ENCODE data around the gene SLC4A9.

SLC4A9 gene

DNA sequence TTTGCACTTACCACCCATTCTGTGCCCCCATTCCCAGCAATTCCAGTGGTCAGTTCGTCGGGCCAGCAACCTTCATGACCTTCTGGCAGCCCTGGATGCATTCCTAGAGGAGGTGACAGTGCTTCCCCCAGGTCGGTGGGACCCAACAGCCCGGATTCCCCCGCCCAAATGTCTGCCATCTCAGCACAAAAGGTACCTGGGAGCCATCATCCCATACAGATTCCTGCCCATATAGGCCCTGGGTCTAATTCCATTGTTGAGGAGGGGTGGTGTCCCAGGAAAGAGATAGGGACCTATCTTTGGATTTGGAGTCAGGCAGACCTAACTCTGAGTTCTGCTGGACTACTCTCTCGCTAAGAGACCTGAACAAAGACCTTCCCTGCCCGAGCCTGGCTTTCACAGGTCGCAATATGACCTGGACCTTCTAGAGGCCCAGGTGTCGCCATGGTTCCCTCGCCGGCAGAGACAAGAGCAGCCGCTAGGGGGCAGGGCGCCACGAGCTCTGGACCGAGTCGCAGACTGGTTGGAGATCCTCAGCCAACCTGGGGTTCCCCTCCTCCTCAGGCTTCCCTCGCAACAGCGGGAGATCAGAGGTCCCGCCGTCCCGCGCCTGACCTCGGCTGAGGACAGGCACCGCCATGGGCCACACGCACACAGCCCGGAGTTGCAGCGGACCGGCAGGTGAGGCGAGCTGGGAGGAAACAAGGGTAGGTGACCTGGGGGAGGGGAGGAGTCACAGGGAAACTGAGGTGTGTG, 3.1 kb downstream of the SLC4A9 start:
- DNase-seq: peak in 1 of 2 donors; percentile 43

DNA sequence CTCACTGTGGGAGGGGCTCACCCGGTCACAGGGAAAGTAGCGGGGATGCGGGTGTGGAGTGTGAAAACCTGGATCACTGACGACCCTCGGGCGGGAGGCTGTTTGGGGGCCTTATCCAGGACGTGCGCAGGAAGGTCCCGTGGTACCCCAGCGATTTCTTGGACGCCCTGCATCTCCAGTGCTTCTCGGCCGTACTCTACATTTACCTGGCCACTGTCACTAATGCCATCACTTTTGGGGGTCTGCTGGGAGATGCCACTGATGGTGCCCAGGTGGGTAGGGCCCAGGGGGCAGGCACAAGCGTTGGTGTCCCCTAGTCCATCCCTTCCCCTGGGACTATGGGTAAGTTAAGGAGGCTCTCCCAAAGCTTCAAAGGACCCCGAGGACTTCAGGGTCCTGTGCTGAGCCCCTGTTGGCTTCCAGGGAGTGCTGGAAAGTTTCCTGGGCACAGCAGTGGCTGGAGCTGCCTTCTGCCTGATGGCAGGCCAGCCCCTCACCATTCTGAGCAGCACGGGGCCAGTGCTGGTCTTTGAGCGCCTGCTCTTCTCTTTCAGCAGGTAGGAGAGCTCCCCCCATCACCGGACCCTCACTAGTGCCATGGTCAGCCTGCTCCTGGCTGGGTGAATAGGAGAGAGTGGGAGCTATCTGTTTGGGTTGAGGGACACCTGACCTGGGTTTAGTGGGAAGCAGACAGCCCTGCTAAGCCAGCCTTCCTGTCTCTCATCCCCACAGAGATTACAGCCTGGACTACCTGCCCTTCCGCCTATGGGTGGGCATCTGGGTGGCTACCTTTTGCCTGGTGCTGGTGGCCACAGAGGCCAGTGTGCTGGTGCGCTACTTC, 3.9 kb downstream of the SLC4A9 start:
- no peak for DNase-seq

DNA sequence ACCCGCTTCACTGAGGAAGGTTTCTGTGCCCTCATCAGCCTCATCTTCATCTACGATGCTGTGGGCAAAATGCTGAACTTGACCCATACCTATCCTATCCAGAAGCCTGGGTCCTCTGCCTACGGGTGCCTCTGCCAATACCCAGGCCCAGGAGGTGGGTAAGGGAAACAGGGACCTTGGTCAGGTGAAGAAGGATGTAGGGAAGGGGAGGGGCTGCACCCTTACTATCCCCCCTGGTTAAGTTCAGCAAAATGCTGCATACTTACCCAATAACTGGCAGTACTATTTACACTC, 4.4 kb downstream of the SLC4A9 start:
- DNase-seq: no peak

DNA sequence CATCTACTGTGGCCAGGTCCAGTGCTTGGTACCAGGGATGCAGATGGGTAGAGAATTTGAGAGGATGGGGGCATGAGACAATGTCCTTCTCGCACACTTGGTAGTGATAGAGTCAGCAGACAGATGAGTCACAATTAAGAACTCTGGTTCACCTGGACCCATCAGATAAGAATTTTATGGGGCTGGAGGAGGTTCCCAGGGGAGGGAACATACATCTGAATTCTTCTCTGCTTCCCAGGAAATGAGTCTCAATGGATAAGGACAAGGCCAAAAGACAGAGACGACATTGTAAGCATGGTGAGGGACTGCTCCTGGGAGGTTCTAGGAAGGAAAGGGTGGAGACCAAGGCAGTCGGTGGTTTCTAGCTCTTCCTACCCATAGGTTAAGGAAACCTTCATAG, 5.3 kb downstream of the SLC4A9 start:
- no peak for DNase-seq

DNA sequence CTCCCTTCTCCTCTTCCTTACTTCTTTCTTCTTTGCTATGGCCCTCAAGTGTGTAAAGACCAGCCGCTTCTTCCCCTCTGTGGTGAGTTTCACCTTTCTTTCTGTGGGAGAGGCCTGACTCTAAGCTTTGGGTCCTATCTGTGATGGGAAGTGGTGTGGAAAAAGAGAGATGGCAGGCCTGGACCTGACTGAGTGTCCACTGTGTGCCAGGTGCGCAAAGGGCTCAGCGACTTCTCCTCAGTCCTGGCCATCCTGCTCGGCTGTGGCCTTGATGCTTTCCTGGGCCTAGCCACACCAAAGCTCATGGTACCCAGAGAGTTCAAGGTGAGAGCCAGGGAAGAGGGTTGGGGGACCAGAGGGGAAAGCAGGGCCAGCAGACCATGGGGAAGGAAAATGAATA, 5.9 kb downstream of the SLC4A9 start:
- DNase-seq: no peak

DNA sequence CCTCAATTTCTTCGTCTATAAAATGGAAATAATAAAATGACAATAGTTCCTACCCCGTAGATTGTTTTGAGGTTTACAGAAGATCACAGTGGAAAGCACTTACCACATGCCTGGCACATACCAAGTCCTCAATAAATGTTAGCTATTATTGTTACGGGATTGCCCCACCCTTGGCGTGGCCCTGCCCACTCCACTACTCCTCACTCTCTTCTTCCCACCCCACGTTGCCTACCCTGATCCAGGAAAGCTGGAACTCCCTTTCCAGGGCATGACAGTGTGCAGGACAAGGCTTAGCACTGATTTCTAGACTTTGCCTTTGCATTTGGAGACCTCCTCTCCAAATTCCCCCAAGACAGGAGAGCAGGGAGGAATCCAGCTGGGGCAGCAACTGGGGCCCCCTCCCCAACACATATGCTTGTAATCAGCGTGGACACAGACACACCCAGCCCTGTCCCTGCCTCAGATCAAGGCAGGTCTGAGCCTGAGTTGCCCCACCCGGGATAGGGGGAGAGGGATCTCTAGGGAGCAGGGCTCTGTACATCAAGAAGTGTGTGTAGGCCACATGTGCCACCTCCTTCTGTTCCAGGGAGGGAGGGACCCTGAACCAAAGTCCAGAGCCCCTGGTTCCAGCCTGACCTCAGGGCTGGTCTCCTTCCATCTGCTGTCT, 6.7 kb downstream of the SLC4A9 start:
- no peak for DNase-seq

DNA sequence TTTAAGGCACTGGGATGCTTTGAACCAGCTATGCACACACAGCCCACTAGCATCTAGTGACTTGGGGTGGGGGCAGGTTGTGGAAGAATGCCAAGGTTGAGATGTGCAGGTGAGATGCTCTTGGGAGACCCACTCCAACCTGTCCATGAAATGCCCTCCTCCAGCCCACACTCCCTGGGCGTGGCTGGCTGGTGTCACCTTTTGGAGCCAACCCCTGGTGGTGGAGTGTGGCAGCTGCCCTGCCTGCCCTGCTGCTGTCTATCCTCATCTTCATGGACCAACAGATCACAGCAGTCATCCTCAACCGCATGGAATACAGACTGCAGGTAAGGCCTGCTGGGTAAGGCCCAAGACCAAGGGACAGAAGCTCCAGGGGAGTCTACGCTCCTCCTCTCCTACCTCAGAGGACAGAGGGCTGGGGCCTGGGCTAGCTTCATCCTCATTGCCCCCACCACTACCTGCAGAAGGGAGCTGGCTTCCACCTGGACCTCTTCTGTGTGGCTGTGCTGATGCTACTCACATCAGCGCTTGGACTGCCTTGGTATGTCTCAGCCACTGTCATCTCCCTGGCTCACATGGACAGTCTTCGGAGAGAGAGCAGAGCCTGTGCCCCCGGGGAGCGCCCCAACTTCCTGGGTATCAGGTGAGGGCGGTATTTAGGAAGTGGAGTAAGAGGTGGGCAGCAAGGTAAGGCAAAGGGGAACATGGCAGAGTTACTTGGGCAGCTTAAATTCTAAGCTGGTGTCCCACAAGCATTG, 7.4 kb downstream of the SLC4A9 start:
- no peak for DNase-seq

DNA sequence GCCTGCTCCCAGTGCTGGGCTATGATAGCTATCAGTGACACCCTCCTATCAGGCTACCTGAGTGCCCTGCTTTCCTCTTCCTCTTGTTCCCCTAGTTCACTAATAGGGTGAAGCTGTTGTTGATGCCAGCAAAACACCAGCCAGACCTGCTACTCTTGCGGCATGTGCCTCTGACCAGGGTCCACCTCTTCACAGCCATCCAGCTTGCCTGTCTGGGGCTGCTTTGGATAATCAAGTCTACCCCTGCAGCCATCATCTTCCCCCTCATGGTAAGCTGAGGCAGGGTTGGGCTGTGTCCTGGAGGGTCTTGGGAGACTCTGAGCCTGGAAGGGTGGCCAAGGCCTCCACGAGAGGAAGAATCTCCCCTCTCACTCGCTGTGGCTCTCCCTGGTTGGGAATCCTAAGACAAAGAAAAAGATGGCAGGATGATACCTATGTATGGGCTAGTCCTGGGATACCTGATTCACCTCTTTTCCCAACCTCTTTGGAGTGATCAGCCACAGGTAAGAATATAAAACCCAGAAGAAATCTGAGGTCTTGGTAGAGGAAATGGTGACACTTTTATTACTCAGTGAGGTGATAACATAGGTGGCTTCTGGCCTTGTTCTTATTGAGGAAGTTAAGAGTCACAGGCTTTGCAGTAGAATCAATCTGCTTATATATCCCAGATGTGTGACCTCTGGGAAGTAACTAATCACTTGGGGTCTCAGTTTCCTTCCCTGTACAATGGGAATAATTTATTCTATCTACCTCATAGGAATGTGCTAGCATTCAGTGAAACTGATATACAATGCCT, 11.6 kb downstream of the SLC4A9 start:
- no peak for DNase-seq

DNA sequence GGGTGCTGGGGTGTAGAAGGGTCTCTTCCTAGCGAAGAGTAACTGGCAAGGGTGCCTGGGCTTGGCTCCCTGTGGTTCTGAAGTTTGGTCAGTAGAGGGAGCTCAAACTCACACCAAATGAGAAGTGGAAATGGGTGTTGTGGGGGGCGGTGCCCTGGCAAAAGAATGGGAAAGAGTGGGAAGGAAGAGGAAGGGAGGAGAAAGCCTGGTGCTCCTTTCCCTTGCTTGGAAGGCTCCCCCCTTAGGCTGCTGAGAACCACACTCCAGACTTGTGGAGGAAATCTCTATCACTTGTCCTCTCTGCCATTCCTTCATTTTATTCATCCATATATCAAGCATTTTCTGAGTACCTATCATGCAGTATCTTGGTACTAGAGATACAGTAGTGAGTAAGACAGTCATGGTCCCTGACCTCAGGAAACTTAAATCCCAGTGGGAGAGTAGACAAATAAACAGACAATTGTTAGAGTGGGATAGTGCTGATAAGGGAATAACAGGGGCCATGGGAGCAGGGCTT, 13.0 kb downstream of the SLC4A9 start:
- DNase-seq: peak; percentile 42 to 72

DNA sequence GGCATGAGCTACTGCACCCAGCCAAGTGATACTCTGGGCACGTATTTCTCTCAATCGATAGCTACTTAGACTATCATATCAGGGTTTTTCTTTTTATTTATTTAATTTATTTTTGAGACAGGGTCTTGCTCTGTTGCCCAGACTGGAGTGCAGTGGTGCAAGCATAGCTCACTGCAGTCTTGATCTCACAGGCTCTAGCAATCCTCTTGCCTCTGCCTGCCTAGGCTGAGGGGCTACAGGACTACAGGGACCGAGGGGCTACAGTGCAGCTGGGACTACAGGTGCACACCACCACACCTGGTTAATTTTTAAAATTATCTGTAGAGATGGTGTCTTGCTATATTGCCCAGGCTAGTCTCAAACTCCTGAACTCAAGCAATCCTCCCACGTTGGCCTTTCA, 21.4 kb downstream of the SLC4A9 start:
- no peak for DNase-seq

DNA sequence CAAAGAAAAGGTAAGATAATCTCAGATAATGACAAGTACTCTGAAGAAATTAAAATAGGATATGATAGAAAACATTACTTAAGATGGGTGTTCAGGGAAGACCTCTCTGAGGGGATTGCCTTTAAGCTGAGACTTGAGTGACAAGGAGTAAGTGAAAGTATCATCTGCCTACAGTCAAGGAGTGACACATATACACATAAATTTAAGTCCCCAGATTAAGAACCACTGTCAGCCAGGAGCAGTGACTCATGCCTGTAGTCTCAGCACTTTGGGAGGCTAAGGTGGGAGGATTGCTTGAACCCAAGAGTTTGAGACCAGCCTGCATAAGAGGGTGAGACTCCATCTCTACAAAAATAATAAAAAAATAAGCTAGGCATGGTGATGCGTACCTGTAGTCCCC, 22.0 kb downstream of the SLC4A9 start:
- no peak for DNase-seq

DNA sequence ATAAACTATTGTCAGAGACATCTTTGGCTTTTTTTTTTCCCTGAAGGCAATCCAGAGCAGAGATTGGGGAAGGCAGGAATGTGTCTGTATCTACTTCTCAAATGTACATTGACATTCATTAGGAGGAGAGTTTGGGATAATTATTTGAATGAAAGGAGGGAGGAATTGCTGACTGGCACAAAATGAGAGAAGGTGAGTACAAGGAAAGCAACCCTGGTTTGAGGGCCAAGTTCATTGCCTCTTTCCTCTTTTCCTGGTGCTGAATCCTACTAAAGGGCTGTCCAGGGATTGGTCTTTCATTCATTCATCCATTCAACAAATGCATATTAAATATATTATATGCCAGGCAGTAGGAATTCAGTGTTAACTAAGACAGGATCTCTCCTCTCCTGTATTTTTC, 22.9 kb downstream of the SLC4A9 start:
- no peak for DNase-seq

DNA sequence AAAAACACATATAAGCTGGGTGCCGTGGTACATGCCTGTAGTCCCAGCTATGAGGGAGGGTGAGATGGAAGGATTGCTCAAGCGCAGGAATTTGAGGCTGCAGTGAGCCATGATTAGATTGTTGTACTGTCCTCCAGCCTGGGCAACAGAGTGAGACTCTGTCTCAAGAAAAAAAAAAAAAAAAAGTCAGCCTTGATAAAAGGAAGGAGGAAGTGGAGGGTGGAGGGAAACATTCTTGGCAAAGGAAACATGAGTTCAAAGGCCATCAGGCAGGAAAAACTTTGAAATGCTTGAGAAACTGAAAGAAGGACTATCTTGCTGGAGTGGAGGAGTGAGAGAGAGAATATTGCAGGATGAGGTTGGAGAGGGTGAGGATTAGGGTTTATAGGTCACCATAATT, 23.3 kb downstream of the SLC4A9 start:
- DNase-seq: no peak

DNA sequence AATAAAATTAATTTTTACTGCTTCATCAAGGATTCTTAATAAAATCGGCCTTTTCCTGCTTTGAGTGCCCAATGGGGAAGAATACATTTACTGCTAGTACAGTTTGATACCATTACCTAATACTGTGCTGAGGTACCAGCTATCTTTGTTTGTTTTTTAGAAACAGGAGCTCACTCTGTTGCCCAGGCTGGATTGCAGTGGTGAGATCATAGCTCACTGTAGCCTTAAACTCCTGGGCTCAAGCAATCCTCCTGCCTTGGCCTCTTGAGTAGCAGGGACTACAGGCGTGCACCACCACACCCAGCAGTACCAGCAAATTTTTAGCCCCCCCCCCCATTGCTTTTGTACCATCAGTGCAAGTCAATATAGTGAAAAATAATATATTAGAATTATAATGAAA, 28.1 kb downstream of the SLC4A9 start:
- no peak for DNase-seq

DNA sequence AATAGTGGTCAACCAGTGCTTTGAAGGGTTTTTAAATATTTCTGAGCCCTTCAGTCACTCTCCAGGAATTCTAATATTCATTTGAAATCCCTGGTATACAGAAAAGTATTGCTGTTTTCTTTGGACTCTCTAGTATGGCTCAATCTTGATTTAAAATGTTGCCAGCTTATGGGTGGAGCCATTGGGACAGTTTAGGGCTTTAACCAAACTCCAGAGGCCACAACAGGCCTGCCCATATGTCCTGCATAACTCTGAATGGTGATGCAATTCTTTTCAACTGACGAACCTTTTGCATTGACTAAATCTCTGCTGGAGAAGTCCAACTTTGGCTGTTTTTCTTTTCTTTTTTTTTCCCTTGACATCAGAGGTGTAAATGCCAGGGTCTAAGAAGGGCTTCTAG, 31.3 kb downstream of the SLC4A9 start:
- no peak for DNase-seq

DNA sequence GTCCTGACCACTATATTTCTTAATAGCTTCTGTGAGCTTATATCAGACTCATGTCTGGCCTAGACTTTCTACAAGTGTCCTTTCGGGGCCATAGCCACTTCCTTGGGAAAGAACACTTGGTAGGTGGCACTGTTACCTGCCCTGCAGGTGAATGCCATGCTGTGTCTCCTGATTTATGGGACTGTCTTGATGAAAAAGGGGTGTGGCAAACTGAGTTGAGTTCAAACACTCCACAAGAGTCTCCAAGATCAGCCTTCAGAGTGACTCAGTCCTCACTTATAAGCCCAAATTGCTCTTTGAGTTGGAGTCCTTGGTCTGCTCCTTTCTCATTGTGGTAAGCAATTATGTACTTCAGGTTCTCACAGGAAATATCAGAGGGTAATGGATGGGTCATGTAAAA, 31.7 kb downstream of the SLC4A9 start:
- no peak for DNase-seq

DNA sequence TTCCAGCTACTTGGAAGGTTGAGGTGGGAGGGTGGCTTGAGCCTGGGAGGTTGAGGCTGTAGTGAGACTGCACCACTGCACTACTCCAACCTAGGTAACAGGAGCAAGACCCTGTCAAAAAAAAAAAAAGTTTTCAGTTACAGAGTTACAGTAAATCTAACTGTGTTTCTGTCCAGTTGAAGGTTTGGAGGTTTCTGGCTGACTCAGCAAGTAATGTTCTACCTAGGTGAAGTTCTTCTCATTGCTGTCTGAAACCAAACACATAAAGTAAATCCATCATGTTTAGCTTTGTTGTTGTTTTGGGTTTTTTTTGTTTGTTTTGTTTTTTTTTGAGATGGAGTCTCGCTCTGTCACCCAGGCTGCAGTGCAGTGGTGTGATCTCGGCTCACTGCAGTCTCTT, 33.7 kb downstream of the SLC4A9 start:
- no peak for DNase-seq

DNA sequence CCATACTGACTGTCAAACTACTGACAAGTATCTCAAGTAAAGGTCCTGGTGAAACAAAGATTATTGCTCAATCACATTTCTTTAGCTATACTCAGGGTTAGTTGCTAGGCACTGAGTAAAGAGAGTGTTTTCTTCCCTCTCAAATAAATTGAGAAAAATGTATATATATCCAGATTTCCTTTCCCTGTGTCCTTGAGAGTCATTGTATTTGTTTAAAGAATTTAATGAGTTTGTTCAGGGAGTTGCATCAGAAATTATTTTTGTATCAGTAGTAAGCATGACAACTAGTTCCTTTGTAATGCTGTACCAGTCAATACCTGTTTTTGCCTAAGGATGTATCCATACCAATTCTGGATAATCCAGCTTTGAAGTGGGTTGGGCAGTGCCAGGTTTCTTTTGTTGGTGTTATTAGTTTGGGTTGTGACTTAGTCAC, 38.4 kb downstream of the SLC4A9 start:
- DNase-seq: no peak

DNA sequence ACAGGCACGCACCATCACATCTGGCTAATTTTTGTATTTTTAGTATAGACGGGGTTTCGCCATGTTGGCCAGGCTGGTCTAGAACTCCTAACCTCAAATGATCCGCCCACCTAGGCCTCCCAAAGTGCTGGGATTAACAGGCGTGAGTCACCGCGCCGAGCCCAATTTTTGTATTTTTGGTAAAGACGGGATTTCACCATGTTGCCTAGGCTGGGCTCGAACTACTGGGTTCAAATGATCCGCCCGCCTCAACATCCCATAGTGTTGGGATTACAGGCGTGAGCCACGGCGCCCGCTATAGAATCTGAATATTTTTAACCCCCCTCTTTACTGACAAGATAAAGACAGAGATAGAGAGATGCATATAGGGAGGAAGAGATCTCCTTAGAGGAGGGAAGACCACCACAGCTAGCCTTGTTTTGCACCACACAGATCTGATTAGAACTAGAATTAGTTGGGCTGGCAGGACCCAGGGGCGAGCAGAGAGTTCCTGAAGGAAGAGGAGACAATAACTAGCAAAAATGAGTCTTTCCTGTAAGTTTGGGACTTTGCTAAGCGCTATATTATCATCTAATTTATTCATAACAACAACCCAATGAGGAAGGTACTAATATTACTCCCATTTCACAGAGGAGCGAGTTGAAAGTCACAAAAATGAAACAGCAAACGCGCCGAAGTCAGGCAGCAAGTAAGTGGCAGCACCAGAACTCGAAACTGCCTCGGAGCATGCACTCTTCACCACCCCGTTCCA, 40.2 kb downstream of the SLC4A9 start:
- no peak for DNase-seq

DNA sequence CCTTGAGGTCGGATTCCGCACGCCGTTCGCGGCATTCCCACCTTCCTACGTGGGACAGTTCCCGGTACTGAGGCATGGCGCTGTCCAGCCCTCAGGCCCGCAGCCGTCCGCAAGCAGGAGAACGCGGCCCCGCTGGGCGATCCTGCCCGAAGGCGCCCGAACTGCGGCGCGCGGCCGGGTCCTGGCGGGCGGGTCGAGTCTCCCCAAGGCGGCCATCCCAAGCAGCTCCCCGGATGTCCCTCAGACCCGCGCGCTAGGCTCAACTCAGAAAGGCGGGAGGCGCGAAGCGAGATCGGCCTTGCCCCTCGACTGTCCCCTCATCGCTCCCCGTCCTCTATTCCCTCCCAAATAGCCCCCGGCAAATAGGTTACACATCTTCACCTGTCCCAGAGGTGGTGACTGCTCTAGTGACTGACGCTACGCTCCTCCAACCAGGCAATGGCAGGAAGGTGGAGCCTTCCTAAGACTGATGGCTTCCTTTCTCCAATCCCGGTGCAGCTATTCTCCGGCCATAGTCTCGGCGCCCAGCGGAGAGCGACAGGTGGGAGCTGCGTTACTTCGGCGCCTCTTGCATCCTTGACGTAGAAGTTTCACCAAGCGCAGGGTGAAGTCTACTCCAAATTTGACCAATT, 40.9 kb downstream of the SLC4A9 start:
- DNase-seq: peak; percentile 96

Measured in hippocampal formation (tissue), 2 donors.